Mononuclear cell (primary cell): ENCODE results near the gene RNU11. TPM values are rescaled to one million over a fixed set of nuclear protein-coding genes. Genes with fewer than 3 reads are reported as not detected.
"Not testable (repeated sequence)": the region's sequence is repeated elsewhere in the genome, so short reads cannot be mapped to it uniquely, and the experiment has no call there.

Experiments used
- H3K27me3 ChIP-seq: 2 replicates; pipeline ENCODE4 v1.6.0; 2011; ENCODE audit warnings: low read length, control low read depth; ENCODE audit not compliant: insufficient read depth
- H3K4me1 ChIP-seq: 2 replicates; pipeline ENCODE4 v1.5.1; 2011; ENCODE audit warnings: mild to moderate bottlenecking, low read length, control low read depth; ENCODE audit not compliant: insufficient read depth
- H3K4me3 ChIP-seq: 2 replicates; pipeline ENCODE4 v1.5.1; 2011; ENCODE audit warnings: mild to moderate bottlenecking, low read length, moderate library complexity
- H3K9me3 ChIP-seq: 2 replicates; pipeline ENCODE4 v1.5.1; 2011; ENCODE audit warnings: low read depth, mild to moderate bottlenecking, control low read depth, low read length
- total RNA-seq: library from RNA; depleted of rRNA; stranded (reverse); fragments of >200 nt; gene quantifications from one replicate; pipeline ENCODE4 v1.2.3, GENCODE V29; 2012

Gene RNU11
- not detected for total RNA-seq

DNA sequence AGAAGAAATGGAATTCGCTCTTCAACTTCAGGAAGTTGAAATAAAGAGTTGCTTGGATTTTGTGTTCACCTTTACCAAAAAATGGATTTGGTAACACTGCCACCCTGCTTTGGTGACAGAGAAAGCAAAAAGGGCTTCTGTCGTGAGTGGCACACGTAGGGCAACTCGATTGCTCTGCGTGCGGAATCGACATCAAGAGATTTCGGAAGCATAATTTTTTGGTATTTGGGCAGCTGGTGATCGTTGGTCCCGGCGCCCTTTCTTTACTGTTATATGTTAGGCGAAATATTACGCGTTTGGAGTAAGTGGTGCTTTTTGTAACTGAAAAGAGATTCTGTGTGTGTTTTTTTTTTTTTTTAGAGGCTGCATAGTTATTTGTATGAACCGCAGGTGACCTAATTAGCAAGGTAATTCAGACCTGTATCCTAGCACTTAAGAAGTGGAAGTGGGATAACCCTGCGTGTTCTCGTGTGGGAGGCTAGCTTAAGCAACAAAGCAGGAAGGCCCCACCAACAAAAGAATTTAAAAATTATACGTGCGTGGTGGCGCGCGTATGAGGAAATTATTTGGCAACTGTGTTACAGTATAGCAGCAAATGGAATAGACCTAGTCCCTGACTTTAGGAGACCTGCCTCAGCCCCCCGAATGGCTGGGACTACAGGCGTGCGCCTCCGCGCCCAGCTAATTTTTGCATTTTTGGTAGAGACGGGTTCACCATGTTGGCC is at the start of gene RNU11:
RNU11 (plus strand) TSS at position 127 of the 725 bp plus-strand sequence.
- no peaks in the 10 kb centered on the region for H3K9me3 ChIP-seq
- peak within 1 kb of the TSS; percentile 28 for H3K4me3 ChIP-seq
- no peaks in the 10 kb centered on the region for H3K27me3 ChIP-seq
- H3K4me1 ChIP-seq = peaks cover 40% of the 10 kb centered on the region

DNA sequence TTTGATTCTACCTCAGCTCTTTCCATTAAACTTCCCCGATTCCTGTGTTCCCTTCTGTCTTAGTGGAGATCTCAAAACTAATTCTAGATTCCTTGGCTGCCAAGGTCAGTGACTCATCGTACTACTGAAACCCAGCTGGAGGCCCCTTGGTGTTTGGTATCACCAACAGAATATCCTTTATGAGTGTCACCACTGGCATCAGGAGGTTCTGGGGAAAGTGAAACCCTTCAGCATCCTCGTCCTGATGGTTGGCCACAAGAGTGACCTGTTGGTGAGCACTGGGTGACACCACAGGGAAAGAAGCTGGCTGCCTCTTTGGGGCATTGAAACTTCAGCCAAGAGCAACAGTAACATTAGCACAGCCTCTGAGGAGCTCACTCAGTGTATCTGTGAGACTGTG is 46.7 kb upstream of the RNU11 start:
- H3K4me3 ChIP-seq = no peak overlapping the region
- H3K4me1 ChIP-seq = no peaks in the 10 kb centered on the region

DNA sequence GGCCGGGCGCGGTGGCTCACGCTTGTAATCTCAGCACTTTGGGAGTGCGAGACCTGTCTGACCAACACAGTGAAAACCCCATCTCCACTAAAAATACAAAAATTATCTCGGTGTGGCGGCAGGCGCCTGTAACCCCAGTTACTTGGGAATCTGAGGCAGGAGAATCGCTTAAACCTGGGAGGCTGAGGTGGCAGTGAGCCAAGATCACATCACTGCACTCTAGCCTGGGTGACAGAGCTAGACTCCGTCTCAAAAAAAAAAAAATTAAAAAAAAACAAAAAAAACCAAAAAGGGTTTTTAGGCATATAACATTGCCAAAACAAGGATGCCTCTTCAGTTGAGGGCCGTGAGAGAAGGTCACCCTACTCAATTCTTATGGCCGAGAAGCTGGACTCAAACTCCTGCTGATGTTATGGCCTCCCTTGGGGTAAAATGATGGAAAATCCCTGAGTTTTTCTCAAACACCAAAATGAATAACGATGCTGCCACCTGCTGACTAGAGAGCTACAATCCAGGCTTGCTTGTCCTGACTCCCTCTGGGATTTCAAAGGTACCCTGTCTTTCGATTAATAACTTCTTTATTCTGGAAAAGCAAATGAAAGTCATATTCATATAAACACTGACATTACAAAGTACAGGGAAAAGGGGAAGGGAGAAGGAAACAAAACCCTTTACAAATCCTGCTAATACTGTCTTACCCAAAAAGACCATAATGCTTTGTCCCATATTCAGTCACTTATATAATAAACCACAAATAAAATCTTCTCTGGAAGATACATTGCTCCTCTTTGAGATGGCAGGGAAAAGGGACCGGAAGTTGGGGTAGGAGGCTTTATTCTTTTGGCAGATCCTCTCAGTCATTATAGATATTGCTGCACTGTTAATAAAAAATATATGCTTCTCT is 45.6 kb upstream of the RNU11 start:
- H3K4me1 ChIP-seq = no peaks in the 10 kb centered on the region
- no peaks in the 10 kb centered on the region for H3K9me3 ChIP-seq
- H3K27me3 ChIP-seq = no peaks in the 10 kb centered on the region
- H3K4me3 ChIP-seq = no peak overlapping the region

More for the DNA sequence above, 46.7 kb upstream of the RNU11 start:
- H3K9me3 ChIP-seq = no peaks in the 10 kb centered on the region
- H3K27me3 ChIP-seq = no peaks in the 10 kb centered on the region

DNA sequence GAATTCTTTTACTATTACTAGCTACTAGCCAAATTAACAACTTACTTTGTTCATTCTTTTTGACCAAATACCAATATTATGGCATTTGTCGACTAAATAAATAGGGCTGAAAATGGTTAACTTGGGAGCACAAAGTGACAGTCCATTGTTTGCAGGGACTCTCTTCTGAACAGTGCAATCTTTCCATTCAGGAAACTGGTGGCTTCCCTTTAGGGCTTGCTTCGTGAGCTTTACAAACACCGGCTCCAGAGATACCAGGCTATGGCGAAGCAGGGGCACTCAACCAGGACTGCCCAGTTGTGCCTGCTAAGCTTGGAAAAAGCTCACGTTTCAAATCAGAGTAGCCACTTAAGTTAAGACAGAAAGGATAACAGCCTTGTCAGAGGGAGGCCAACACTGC is 44.0 kb upstream of the RNU11 start:
- no peak overlapping the region for H3K4me3 ChIP-seq
- H3K27me3 ChIP-seq = no peaks in the 10 kb centered on the region
- no peaks in the 10 kb centered on the region for H3K9me3 ChIP-seq
- no peaks in the 10 kb centered on the region for H3K4me1 ChIP-seq

DNA sequence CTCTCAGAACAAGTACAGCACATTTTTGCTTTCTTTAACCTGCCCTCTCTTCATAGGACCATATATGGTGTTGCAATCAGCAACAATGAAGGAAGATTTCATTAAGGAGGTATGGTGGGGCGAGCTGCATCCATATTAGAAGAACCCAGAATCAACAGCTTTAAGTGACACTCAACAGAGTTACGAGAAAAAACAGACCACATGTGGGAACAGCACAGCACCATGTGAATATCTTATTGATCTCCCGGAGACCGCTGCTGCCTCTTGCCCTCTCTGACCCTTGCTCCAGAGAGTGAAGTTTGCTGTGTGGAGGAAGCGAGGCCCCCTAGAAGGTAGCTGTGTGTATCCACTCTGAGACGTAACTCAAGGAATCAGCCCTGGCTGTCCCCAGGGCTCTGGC is 43.4 kb upstream of the RNU11 start:
- Histone ChIP-seq H3K4me1 (no peaks in the 10 kb centered on the region), H3K4me3 (no peak overlapping the region), H3K9me3 (no peaks in the 10 kb centered on the region), H3K27me3 (no peaks in the 10 kb centered on the region)

DNA sequence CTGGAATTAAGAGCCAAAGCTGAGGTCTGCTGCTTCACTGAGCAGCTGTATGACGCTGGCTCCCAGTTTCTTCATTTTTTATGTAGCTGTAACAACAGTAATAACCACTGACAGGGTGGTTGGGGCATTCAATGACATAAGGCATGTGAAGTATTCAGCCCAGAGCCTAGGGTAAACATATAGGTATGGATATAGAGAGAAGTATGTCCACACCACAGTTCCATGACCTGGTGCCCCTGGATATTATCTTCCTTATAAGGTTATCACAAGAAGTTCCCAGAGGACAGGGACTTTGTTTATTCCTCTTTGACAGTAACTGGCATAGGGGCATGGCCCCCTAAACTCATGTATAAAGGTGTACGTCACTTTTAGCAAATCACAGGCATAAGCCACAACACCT is 41.6 kb upstream of the RNU11 start:
- Histone ChIP-seq H3K27me3 (no peaks in the 10 kb centered on the region), H3K9me3 (no peaks in the 10 kb centered on the region), H3K4me3 (no peak overlapping the region), H3K4me1 (no peaks in the 10 kb centered on the region)

DNA sequence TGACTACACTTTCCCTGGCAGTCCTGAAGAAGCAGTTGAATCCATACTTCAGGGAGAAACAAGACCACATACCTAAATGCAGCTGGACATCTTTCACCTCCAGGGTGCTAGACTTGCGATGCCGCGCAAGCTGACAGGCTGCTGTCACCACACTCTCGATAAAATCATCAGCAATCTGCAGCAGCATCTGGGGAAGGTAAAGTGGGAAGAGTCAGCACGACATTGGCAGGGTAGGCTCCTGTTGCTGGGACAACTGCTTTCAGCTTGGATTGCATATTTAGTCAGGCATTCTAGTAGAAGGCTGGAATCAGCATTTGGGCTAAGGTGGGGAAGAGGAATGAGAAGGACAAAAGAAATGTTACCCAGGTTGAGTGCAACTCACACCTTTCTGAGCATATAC is 35.2 kb upstream of the RNU11 start:
- H3K9me3 ChIP-seq = no peaks in the 10 kb centered on the region
- no peak overlapping the region for H3K4me3 ChIP-seq
- no peaks in the 10 kb centered on the region for H3K27me3 ChIP-seq
- no peaks in the 10 kb centered on the region for H3K4me1 ChIP-seq

DNA sequence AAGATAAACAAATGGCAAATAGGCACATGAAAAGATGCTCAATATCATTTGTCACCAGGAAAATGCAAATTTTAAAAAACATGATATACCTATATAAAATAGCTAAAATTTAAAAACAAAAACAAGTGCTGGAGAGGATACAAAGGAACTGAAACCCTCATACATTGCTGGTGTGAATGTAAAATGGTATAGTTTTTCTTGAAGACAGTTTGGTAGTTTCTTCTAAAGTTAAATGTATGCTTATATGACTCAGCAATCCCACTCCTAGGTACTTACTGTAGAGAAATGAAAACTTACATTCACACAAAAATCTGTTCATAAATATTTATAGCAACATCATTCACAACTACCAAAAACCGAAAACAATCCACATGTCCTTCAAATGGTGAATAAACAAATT is 16.7 kb upstream of the RNU11 start:
- Histone ChIP-seq H3K4me1 (no peaks in the 10 kb centered on the region), H3K27me3 (no peaks in the 10 kb centered on the region), H3K4me3 (no peak overlapping the region), H3K9me3 (no peaks in the 10 kb centered on the region)

DNA sequence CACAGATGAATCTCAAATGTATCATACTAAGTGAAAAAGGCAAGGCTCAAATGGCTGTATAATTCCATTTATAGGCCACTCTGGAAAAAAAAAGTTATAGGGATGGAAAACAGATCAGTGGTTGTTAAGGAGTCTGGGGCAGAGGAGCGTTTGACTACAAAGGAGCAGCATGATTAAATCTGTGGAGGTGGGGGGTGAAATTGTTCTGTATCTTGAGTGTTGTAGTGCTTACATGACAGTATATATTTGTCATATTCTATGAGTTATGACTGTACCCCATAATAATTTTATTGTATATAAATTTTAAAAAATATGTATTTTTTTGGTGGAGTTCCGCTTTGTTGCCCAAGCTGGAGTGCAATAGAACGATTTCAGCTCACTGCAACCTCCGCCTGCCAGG is 15.8 kb upstream of the RNU11 start:
- H3K27me3 ChIP-seq = no peaks in the 10 kb centered on the region
- no peak overlapping the region for H3K4me3 ChIP-seq
- H3K4me1 ChIP-seq = no peaks in the 10 kb centered on the region
- no peaks in the 10 kb centered on the region for H3K9me3 ChIP-seq

DNA sequence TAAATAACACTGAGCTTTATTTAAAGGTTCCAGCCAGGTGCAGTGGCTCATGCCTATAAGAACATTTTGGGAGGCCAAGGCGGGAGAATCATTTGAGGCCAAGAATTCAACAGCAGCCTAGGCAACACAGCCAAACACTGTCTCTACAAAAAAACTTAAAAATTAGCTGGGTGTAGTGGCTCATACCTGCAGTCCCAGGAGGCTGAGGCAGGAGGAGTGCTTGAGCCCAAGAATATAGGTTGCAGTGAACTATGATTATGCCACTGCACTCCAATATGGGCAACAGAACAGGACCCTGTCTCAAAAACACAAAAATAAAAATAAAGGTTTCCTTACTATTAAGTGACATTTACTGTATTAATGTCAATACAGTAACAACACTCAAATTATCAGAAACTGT is 7.6 kb upstream of the RNU11 start:
- H3K4me1 ChIP-seq = peaks cover 31% of the 10 kb centered on the region
- H3K27me3 ChIP-seq = no peaks in the 10 kb centered on the region
- no peak overlapping the region for H3K4me3 ChIP-seq
- no peaks in the 10 kb centered on the region for H3K9me3 ChIP-seq

DNA sequence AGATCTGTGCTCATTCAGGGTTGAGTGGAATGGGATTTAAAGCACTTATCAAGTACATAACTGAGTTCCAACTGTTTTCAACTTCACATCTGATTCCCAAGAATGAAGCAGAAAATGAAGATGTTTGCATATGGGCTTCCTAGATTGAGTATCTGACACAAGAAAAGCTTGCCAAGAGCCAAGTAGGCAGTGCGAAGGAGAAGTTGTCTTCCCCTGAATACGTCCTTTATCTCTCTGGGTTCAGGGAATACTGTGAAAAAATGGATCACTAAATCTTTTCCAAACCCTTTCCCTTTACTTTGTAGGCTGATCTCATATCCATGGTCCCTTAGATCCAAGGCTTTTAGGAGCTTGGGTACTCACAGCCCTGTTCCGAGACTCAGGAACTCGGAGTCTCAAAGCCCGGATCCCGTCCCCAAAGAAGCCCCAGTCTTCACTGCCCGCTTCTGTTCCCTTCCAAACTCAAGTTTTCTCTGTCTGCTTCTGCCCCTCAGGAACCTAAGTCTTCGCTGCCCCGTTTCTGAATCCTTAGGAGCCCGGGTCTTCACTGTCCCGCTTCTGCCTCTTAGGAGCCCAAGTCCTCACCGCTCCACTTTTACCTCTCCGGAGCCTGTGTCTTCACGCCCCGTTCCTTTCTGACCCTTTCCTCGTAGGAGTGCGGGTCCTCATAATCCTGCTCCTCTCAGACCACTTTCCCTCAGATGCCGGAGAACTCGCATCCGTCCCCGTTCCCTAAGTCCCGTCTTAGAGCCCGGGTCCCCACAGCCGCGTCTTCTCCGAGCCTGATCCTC is 6.1 kb upstream of the RNU11 start:
- H3K4me3 ChIP-seq = peak overlapping the region; percentile 58
- peaks cover 35% of the 10 kb centered on the region for H3K4me1 ChIP-seq
- H3K27me3 ChIP-seq = no peaks in the 10 kb centered on the region
- H3K9me3 ChIP-seq = no peaks in the 10 kb centered on the region

DNA sequence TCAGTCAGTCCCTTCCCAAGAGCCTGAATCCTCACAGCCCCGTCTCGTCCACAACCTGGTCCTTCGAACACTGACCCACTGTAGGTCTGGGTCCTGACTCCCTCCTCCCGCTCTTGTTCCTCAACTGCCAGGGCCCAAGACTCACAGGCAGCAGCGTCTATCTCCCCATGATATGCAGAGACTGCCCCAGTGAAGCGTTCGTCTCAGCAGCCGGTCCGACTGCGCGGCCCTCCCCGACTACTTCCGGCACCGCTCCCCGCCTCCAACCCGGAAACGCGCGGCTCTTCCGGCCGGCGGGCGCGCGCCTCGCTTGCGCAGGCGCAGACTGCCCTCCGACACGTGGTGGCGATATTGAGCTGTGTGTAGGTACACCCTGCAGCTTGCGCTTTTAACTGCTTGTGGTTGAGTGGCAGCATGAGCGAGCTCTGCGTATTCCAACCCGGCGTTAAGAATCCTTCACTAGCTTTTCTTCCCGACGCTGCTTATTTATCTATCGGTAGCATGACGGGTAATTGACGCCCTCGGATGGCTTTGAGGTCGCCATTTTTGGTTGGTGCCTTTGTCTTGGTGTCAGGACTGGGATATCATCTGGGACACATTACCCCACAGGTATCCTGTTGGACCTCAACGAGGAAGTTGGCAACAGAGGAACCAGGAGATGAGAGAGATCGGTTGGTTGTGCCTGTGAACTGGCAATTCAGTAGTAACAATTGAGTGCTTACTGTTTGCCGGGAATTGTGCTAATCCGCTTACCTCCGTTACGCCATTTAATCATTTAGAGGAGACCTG is 5.4 kb upstream of the RNU11 start, which contains the start of gene TAF12:
TAF12 (minus strand) TSS at position 221 of the 789 bp plus-strand sequence. CDS start 20,986 bp downstream, outside the sequence.
- peaks cover 42% of the 10 kb centered on the region for H3K4me1 ChIP-seq

DNA sequence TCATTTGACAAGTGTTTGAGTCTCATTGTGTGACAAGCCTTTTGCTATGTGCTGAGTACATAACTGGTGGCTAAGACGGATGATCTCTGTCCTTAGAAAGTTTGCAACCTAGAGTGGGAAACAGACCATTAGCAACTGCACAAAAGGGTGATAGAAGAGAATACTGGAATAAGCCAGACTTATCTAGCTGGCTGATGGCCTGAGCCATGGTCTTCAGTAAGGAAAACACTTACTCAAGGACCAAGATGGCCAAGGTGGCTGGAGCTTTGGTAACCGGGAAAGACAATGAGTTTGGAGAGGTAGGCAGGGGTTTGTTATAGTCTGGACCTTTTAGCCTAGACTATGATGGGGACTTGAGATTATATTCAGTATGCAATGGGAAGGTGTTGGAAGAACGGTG is 3.9 kb upstream of the RNU11 start:
- peaks cover 50% of the 10 kb centered on the region for H3K4me1 ChIP-seq
- no peaks in the 10 kb centered on the region for H3K27me3 ChIP-seq
- no peak overlapping the region for H3K4me3 ChIP-seq
- H3K9me3 ChIP-seq = no peaks in the 10 kb centered on the region

More for the DNA sequence above, 5.4 kb upstream of the RNU11 start, which contains the start of gene TAF12:
- Histone ChIP-seq H3K9me3 (no peaks in the 10 kb centered on the region), H3K27me3 (no peaks in the 10 kb centered on the region), H3K4me3 (peak within 1 kb of the TSS; percentile 58)

DNA sequence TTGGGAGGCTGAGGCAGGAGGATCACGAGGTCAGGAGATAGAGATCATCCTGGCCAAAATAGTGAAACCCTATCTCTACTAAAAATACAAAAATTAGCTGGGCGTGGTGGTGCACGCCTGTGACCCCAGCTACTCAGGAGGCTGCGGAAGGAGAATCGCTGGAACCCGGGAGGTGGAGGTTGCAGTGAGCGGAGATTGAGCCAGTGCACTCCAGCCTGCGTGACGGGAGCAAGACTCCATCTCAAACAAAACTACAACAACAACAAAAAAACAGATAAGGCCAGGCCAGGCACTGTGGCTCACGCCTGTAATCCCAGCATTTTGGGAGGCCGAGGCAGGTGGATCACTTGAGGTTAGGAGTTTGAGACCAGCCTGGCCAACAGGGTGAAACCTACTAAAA is 3.0 kb upstream of the RNU11 start:
- peaks cover 52% of the 10 kb centered on the region for H3K4me1 ChIP-seq
- H3K27me3 ChIP-seq, H3K4me3 ChIP-seq, H3K9me3 ChIP-seq: not testable (repeated sequence)
